ENCODE results near the gene TSPAN32. TPM values are rescaled to one million over a fixed set of nuclear protein-coding genes. Genes with fewer than 3 reads are reported as not detected.

TSPAN32 gene
- total RNA-seq, 1 experiment from 2014 or later, result not detected

DNA sequence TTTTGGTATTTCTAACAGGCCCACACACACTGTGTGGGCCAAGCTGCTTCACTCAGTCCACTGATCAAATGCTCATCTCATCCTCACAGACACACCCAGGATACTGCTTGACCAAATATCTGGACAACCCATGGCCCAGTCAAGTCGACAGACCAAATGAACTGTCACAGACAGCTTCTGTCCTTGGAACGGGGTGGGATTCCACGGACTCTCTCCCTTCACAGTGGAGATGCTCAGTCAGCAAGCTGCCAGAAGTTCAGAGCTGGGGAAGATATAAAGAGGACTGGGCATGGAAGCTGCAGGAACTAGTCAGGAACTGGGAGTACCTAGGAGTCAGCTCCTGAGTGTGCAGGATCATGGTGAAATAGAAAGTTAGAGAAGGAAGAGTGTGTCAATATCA is 40.7 kb downstream of the TSPAN32 start:
- Histone ChIP-seq H3K27me3 (replicated peaks; ENCODE audit: insufficient read depth, low read depth, low read length, poor library complexity) (no peaks in the 10 kb centered on the region), H3K4me1 (ENCODE audit: insufficient read depth, low read length, poor library complexity, severe bottlenecking) (no peaks in the 10 kb centered on the region), H3K4me3 (ENCODE audit: low read depth, low read length, poor library complexity, severe bottlenecking) (no peak overlapping the region), H3K27ac (ENCODE audit: low read depth, low read length, poor library complexity, severe bottlenecking) (no peak overlapping the region), H3K36me3 (ENCODE audit: insufficient read depth, low read length, poor library complexity, severe bottlenecking) (no peaks in the 10 kb centered on the region), H3K9me3 (ENCODE audit: low read depth, low read length, poor library complexity, severe bottlenecking) (no peaks in the 10 kb centered on the region)
- ChIA-PET POLR2A (ENCODE audit: low non-redundant PET) (no interaction called here), CTCF (no interaction called here)
- intact Hi-C loops (cut with micrococcal nuclease; ENCODE audit: unreplicated experiment), result no loop called here
- TF ChIP-seq, protein P1, sequence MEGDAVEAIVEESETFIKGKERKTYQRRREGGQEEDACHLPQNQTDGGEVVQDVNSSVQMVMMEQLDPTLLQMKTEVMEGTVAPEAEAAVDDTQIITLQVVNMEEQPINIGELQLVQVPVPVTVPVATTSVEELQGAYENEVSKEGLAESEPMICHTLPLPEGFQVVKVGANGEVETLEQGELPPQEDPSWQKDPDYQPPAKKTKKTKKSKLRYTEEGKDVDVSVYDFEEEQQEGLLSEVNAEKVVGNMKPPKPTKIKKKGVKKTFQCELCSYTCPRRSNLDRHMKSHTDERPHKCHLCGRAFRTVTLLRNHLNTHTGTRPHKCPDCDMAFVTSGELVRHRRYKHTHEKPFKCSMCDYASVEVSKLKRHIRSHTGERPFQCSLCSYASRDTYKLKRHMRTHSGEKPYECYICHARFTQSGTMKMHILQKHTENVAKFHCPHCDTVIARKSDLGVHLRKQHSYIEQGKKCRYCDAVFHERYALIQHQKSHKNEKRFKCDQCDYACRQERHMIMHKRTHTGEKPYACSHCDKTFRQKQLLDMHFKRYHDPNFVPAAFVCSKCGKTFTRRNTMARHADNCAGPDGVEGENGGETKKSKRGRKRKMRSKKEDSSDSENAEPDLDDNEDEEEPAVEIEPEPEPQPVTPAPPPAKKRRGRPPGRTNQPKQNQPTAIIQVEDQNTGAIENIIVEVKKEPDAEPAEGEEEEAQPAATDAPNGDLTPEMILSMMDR (conservative IDR thresholded peaks at IDR 0.05; ENCODE audit: low read depth, low read length), result no peak
- DNase-seq (ENCODE audit: low spot score), result no peak
- BruUV-seq (replicated peaks), result no TSS peak

DNA sequence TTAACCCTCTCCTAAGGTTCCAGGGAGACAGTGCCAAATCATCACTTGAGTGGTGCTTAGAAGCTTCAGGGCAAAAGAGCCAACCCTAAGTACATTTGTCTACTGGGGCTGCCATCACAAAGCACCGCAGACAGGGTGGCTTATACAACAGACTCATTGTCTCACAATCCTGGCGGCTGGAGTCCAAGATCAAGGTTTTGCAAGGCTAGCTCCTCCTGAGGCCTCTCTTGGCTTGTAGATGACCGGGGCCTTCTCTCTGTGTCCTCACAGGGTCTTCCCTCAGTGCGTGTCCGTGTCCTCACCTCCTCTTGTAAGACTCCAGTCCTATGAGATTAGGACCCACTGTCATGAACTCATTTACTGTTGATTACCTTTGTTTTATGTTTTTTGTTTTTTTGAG is 41.2 kb downstream of the TSPAN32 start:
- CTCF ChIA-PET, result no interaction called here
- no peak for TF ChIP-seq EZH2 (IDR thresholded peaks at IDR 0.05; ENCODE audit: borderline replicate concordance, low read depth, low read length, poor library complexity, severe bottlenecking)
- TF ChIP-seq, protein P1 (conservative IDR thresholded peaks at IDR 0.05; ENCODE audit: low read depth, low read length), result no peak
- Histone ChIP-seq H3K9me3 (ENCODE audit: low read depth, low read length, poor library complexity, severe bottlenecking) (no peaks in the 10 kb centered on the region), H3K27me3 (replicated peaks; ENCODE audit: insufficient read depth, low read depth, low read length, poor library complexity) (no peaks in the 10 kb centered on the region), H3K27ac (ENCODE audit: low read depth, low read length, poor library complexity, severe bottlenecking) (no peak overlapping the region), H3K36me3 (ENCODE audit: insufficient read depth, low read length, poor library complexity, severe bottlenecking) (no peaks in the 10 kb centered on the region), H3K4me3 (ENCODE audit: low read depth, low read length, poor library complexity, severe bottlenecking) (no peak overlapping the region), H3K4me1 (ENCODE audit: insufficient read depth, low read length, poor library complexity, severe bottlenecking) (no peaks in the 10 kb centered on the region)
- no peak for DNase-seq (ENCODE audit: low spot score)
- intact Hi-C loops (cut with micrococcal nuclease; ENCODE audit: unreplicated experiment), result no loop called here
- POLR2A ChIA-PET (ENCODE audit: low non-redundant PET), result no interaction called here
- BruUV-seq (replicated peaks), result no TSS peak

DNA sequence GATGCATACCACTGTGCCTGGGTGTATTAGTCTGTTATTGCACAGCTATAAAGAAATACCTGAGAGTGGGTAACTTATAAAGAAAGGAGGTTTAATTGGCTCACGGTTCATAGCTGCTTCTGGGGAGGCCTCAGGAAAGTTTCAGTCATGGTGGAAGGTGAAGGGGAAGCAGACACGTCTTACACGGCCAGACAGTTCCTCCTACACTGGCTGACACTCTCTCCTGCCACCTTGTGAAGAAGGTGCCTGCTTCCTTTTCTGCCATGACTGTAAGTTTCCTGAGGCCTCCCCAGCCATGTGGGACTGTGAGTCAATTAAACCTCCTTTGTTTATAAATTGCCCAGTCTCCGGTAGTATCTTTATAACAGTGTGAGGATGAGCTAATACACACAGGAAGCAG is 41.7 kb downstream of the TSPAN32 start:
- POLR2A ChIA-PET (ENCODE audit: low non-redundant PET), result no interaction called here
- Histone ChIP-seq H3K27ac (ENCODE audit: low read depth, low read length, poor library complexity, severe bottlenecking) (no peak overlapping the region), H3K4me1 (ENCODE audit: insufficient read depth, low read length, poor library complexity, severe bottlenecking) (no peaks in the 10 kb centered on the region), H3K9me3 (ENCODE audit: low read depth, low read length, poor library complexity, severe bottlenecking) (no peaks in the 10 kb centered on the region), H3K36me3 (ENCODE audit: insufficient read depth, low read length, poor library complexity, severe bottlenecking) (no peaks in the 10 kb centered on the region), H3K4me3 (ENCODE audit: low read depth, low read length, poor library complexity, severe bottlenecking) (no peak overlapping the region), H3K27me3 (replicated peaks; ENCODE audit: insufficient read depth, low read depth, low read length, poor library complexity) (no peaks in the 10 kb centered on the region)
- intact Hi-C loops (cut with micrococcal nuclease; ENCODE audit: unreplicated experiment), result no loop called here
- DNase-seq (ENCODE audit: low spot score), result no peak
- no peak for TF ChIP-seq EZH2 (IDR thresholded peaks at IDR 0.05; ENCODE audit: borderline replicate concordance, low read depth, low read length, poor library complexity, severe bottlenecking)
- TF ChIP-seq, protein P1 (conservative IDR thresholded peaks at IDR 0.05; ENCODE audit: low read depth, low read length), result no peak
- CTCF ChIA-PET, result no interaction called here
- no TSS peak for BruUV-seq (replicated peaks)

Data from A673 (cell line).